T-helper 2 cell treated with Interferon-gamma antibody and Interleukin-4, amounts not matched to agents 5 μg/mL and 100 μg/mL, for 36 hours (primary cell): Measurements from ENCODE around the gene NAPEPLD.
"Not testable (repeated sequence)": the region's sequence is repeated elsewhere in the genome, so short reads cannot be mapped to it uniquely, and the experiment has no call there.

Experiments used
- DNase-seq: peaks from one replicate; pipeline ENCODE4 v3.0.0; 2021; ENCODE audit warnings: low spot score
- H3K27ac Mint-ChIP-seq: one replicate; pipeline ENCODE4 v1.8.0; 2021; ENCODE audit warnings: mild to moderate bottlenecking, mixed read lengths
- H3K27me3 Mint-ChIP-seq: one replicate; pipeline ENCODE4 v1.8.0; 2021; ENCODE audit warnings: low read depth, mixed read lengths
- H3K36me3 Mint-ChIP-seq: one replicate; pipeline ENCODE4 v1.8.0; 2021; ENCODE audit warnings: low read depth, mixed read lengths
- H3K4me1 Mint-ChIP-seq: one replicate; pipeline ENCODE4 v1.8.0; 2021; ENCODE audit warnings: low read depth, mixed read lengths
- H3K4me3 Mint-ChIP-seq: one replicate; pipeline ENCODE4 v1.8.0; 2022; ENCODE audit warnings: mild to moderate bottlenecking, moderate library complexity, mixed read lengths
- H3K9me3 Mint-ChIP-seq: one replicate; pipeline ENCODE4 v1.8.0; 2021; ENCODE audit warnings: mixed read lengths

Gene NAPEPLD

DNA sequence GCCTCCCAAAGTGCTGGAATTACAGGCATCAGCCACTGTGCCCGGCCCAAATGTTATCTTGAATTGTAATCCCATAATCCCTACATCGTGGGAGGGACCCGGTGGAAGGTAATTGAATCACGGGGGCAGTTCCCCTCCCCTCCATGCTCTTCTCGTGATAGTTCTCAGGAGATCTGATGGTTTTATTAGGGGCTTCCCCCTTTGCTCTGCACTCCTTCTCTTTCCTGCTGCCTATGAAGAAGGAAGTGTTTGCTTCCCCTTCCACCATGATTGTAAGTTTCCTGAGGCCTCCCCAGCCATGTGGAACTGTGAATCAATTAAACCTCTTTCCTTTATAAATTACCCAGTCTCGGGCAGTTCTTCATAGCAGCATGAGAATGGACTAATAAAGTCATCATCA is 70.7 kb downstream of the NAPEPLD start:
- not testable (repeated sequence) for DNase-seq, H3K27me3 Mint-ChIP-seq, H3K4me3 Mint-ChIP-seq, H3K36me3 Mint-ChIP-seq, H3K9me3 Mint-ChIP-seq, H3K27ac Mint-ChIP-seq
- H3K4me1 Mint-ChIP-seq = peaks cover 22% of the 10 kb centered on the region

DNA sequence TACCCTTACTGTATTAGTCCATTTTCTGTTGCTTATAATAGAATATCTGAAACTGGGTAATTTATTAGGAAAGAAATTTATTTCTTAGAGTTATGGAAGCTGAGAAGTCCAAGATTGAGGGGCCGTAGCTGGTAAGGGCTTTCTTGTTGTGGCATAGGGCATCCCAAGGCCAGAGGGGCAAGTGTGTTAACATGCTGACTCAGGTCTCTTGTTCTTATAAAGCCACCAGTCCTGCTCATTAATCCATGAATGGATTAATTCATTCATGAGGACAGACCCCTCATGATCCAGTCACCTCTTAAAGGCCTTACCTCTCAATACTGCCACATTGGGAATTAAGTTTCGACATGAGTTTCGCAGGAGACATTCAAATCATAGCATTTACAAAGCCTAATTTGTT is 71.6 kb downstream of the NAPEPLD start:
- Mint-ChIP-seq H3K4me1 (peaks cover 22% of the 10 kb centered on the region), H3K36me3 (peaks cover 8% of the 10 kb centered on the region), H3K27me3 (no peaks in the 10 kb centered on the region), H3K9me3 (no peaks in the 10 kb centered on the region), H3K27ac (no peak overlapping the region), H3K4me3 (no peak overlapping the region)
- no peak for DNase-seq

DNA sequence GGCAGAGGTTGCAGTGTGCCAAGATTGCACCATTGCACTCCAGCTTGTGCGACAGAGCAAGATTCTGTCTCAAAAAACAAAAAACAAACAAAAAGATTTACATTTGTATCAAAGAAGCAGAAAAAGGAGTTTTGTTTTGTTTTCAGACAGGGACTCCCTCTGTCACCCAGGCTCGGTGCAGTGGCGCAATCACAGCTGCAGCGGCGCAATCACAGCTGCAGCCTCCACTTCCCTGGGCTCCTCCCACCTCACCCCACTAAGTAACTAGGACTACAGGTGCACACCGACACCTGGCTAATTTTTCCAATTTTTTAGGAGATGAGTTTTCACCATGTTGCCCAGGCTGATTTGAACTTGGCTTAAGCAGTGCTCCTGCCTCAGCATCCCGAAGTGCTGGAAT is 72.1 kb downstream of the NAPEPLD start:
- no peak overlapping the region for H3K4me3 Mint-ChIP-seq
- no peak for DNase-seq
- H3K36me3 Mint-ChIP-seq = peaks cover 8% of the 10 kb centered on the region
- peaks cover 22% of the 10 kb centered on the region for H3K4me1 Mint-ChIP-seq
- H3K27me3 Mint-ChIP-seq = no peaks in the 10 kb centered on the region
- H3K27ac Mint-ChIP-seq = no peak overlapping the region
- no peaks in the 10 kb centered on the region for H3K9me3 Mint-ChIP-seq

DNA sequence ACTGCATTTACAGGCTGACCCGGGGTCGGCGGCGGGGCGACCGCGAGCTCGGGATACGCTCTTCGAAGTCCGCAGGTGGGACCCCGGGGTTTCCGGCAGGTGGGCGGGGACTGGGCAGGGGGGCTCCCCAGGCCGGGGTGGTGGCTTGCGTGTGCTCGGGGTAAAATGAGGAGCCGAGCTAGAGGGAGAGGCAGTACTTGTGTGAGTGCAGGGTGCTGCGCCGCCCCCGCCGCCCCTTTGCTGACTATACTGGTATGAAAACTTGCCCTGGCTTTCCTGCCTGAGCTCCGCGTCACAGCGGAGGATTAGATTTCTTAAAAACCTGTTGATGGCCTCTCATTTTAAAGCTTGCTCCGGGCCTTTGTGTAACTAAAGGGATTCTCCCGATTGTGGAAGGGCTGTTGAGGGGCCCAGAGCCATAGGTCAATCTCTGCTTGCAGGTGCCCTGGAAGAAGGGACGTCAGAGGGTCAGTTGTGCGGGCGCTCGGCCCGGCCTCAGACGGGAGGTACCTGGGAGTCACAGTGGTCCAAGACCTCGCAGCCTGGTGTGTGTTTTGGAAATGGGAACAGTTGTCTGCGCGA is 73.5 kb downstream of the NAPEPLD start:
- H3K36me3 Mint-ChIP-seq = peaks cover 8% of the 10 kb centered on the region
- no peaks in the 10 kb centered on the region for H3K27me3 Mint-ChIP-seq
- H3K4me3 Mint-ChIP-seq = peak overlapping the region; percentile 94
- DNase-seq = peak; percentile 78
- H3K4me1 Mint-ChIP-seq = peaks cover 22% of the 10 kb centered on the region
- H3K9me3 Mint-ChIP-seq = no peaks in the 10 kb centered on the region
- peak overlapping the region; percentile 89 for H3K27ac Mint-ChIP-seq

DNA sequence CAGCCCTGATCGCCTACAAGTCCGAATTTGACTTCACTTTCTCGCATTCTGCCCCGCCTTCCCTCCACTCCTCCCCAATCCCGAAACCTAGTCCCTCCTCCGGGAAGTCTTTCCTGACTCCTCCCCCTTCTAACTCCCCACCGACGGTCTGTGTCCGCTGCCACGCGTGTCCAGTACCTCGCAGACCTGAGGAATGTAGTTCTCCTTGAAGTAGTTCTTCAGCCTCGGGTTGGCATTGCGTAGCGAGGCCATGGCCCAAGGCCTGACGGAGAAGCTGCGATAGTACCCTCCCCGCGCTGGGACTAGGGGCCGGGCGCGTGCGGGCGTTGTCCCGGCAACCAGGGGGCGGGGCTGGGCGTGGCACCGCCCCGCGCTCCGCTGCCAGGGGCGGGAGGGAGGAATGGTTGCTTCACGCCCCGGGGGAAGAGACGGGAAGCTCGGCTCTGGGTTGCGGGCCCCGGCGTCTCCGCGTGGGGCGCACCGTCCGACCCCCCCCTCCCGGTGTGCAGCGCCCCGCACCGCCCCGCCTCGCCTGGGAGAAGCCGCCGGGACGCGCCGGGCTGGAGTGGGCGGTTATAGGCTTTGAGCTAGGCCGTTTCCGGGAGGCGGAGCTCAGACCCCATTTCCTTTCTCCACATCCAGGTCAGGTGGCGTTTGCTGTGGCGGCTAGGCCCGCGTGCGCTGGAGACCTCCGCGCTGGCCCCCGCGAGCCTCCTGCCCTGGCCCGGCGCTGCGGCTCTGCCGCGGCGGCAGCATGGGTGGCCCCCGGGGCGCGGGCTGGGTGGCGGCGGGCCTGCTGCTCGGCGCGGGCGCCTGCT is 74.2 kb downstream of the NAPEPLD start, which contains the start of the genes ARMC10 and FBXL13:
TSS of gene ARMC10 (plus strand) at position 622 of the 818 bp plus-strand sequence. CDS start at position 755, 133 bp downstream.
TSS of gene FBXL13 (minus strand) at position 278 of the 818 bp plus-strand sequence.
- Mint-ChIP-seq H3K4me3 (peak within 1 kb of the TSS; percentile 94), H3K27ac (peak within 1 kb of the TSS; percentile 89), H3K9me3 (no peaks in the 10 kb centered on the region), H3K4me1 (peaks cover 22% of the 10 kb centered on the region), H3K27me3 (no peaks in the 10 kb centered on the region), H3K36me3 (peaks cover 6% of the 10 kb centered on the region)
- DNase-seq = peak; percentile 89

DNA sequence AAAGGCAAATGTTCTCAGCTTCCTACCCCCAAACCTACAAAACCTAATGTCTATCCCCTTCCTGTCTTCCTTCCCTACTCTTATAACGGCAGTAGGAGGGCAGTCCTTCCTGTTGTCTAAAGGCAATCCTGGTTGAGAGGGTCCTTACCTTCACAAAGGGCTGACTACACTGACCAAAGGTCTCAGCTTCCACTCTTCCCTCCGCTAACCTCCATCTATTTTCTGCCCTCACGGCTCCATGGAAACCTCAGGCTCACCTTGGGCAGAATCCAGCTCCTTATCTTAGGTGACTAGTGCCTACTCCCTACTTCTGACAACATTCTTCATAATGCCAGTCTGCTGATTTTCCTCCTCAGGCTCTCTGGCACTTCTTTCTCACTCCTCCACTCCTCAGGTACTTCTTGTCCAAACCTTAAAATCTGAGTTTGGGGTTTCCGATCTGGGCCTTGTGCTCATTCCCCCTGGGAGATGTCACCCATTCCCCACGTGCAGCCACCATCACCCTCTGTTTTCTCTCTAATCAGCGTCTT is 74.8 kb downstream of the NAPEPLD start:
- no peaks in the 10 kb centered on the region for H3K9me3 Mint-ChIP-seq
- H3K36me3 Mint-ChIP-seq = peaks cover 4% of the 10 kb centered on the region
- DNase-seq = no peak
- H3K4me3 Mint-ChIP-seq = peak overlapping the region; percentile 94
- peak overlapping the region; percentile 86 for H3K27ac Mint-ChIP-seq
- H3K27me3 Mint-ChIP-seq = no peaks in the 10 kb centered on the region
- peaks cover 22% of the 10 kb centered on the region for H3K4me1 Mint-ChIP-seq

DNA sequence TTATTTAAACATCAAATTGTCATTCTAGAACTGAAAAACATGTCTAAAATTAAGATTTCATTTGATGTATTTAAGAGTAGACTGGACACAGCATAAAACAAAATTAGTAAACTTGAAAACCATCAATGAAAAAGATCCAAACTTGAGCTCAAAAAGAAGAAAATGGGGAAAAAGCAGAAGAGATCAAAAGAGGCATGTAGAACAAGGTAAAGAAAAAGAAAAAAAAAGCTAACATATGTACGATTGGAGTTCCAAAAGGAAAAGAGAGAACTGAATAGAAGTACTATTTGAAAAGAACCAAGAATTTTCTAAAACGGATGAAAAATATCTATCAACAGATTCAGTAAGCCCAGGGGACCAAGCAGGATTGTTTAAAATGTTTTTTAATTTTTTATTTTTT is 77.9 kb downstream of the NAPEPLD start:
- Mint-ChIP-seq H3K9me3 (no peaks in the 10 kb centered on the region), H3K27ac (no peak overlapping the region), H3K4me1 (peaks cover 15% of the 10 kb centered on the region), H3K27me3 (peaks cover 7% of the 10 kb centered on the region), H3K4me3 (no peak overlapping the region), H3K36me3 (no peaks in the 10 kb centered on the region)
- DNase-seq = no peak

DNA sequence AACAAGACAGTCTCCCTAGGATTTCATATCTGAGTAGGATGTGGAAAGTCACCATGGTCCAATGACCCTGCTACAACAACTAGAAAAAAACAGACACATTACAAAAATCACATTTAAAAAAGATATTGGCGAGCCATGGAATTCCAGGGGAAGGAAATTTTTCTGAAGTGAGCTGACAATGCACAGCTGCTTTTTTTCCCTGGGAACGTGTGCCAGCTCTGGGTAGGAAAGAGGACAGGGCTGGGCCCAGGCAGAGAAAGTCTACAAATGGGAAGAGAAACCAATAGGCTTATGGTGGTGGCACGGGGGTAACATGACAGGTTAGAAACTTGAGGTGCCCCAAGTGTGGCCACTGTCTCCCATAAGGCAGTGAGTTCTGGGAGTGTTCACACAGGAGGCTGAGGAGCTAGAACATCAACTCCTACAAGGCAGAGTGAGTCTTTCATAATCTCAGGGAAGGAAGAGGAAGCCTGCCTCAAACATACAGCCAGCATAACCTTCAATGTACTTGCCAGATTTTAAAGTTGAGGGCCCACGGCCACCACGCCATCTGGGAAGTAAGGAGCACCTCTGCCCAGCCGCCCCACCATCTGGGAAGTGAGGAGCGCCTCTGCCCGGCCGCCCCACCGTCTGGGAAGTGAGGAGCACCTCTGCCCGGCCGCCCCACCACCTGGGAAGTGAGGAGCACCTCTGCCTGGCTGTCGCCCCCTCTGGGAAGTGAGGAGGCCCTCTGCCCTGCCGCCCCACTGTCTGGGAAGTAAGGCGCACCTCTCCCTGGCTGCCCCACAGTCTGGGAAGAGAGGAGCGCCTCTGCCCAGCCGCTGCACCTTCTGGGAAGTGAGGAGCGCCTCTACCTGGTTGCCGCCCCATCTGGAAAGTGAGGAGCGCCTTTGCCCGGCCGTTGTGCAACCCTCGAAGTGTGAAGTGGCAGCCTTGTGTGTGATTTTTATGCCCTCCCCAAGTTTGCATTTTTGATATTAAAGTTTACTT is 80.2 kb downstream of the NAPEPLD start:
- no peaks in the 10 kb centered on the region for H3K9me3 Mint-ChIP-seq
- no peak overlapping the region for H3K4me3 Mint-ChIP-seq
- peaks cover under 1% of the 10 kb centered on the region for H3K4me1 Mint-ChIP-seq
- no peaks in the 10 kb centered on the region for H3K36me3 Mint-ChIP-seq
- no peak overlapping the region for H3K27ac Mint-ChIP-seq
- DNase-seq = no peak
- H3K27me3 Mint-ChIP-seq = peaks cover 7% of the 10 kb centered on the region

DNA sequence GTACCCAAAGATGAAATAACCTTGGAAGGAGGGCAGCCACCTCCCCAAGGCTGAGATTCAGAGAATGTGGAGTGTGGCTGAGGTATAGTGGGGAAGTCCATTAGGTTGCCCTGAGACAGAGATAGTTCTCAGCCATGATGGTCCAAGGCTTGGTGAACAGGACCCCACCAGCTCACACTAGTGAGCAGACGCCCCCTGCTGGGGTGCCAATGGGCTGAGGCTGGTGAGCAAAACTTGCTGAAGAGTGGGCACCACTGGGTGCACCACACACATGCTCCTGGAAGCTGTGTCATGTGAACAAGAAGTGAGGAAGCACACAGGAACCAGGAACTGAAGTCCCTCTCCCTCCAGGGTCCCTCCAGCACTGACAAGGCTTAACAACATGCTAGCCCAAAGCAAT is 83.2 kb downstream of the NAPEPLD start:
- no peak overlapping the region for H3K4me3 Mint-ChIP-seq
- DNase-seq = peak; percentile 29
- no peaks in the 10 kb centered on the region for H3K4me1 Mint-ChIP-seq
- no peaks in the 10 kb centered on the region for H3K36me3 Mint-ChIP-seq
- no peak overlapping the region for H3K27ac Mint-ChIP-seq
- H3K9me3 Mint-ChIP-seq = no peaks in the 10 kb centered on the region
- peaks cover 11% of the 10 kb centered on the region for H3K27me3 Mint-ChIP-seq

DNA sequence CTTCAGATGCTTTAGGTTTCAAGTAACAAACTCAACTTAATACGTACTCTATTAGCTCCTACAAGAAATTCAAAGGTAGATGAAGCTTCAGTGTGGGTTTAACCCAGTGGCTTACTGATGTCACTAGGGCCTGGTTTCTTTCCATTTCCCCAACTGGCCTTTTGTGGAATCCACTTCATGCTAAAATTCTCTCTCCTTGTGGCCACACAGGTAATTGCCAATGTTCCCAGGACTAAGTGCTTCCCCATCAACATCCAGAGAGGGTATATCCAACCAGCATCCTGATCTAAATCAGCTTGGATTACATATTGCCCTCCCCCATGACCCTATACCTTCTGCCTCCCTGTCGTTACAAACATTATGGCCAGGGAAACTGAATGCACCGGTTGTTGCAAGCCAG is 85.0 kb downstream of the NAPEPLD start:
- Mint-ChIP-seq H3K4me1 (no peaks in the 10 kb centered on the region), H3K27ac (no peak overlapping the region), H3K4me3 (no peak overlapping the region), H3K27me3 (peaks cover 11% of the 10 kb centered on the region), H3K36me3 (no peaks in the 10 kb centered on the region), H3K9me3 (no peaks in the 10 kb centered on the region)
- no peak for DNase-seq

DNA sequence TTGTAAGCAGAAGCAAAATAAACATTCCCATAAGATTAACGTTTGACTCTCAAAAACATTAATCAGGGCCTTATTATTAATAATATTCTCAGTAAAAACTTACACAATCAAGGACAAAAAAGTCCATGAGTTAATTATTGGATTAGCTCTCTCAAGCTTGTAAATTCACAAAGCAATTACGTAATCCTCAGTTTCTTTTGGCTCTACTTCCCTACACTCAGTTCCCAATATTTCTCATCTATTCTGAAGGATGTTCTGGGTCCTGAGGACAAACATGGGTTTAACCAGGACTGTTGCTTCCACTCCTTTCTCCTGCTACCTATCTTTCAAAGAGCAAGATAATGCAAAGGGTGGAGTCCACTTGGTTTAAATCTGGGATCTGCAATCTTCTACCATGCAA is 89.4 kb downstream of the NAPEPLD start:
- no peak overlapping the region for H3K4me3 Mint-ChIP-seq
- peaks cover 4% of the 10 kb centered on the region for H3K27me3 Mint-ChIP-seq
- no peak for DNase-seq
- no peak overlapping the region for H3K27ac Mint-ChIP-seq
- H3K4me1 Mint-ChIP-seq = no peaks in the 10 kb centered on the region
- no peaks in the 10 kb centered on the region for H3K36me3 Mint-ChIP-seq
- no peaks in the 10 kb centered on the region for H3K9me3 Mint-ChIP-seq

DNA sequence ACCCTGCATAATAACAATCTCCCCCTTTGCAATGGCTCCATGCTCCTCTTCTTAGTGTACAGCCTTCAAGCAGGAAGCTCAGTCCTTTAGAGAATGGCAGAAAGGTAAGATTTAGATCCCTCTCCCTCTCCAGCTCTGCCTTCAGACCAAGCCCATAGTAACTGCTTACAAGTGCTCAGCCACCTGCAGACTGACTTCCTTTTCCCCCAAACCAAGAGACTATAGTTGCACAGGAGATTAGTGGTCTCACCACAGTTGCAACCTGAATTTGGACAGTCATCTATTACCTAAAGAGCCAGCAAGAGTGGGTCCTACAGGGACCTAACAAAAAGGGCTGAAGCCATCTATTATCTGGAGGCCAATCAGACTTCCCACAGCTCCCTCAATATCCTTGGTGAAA is 90.8 kb downstream of the NAPEPLD start:
- DNase-seq = no peak
- Mint-ChIP-seq H3K9me3 (no peaks in the 10 kb centered on the region), H3K36me3 (no peaks in the 10 kb centered on the region), H3K4me3 (no peak overlapping the region), H3K27me3 (peaks cover 2% of the 10 kb centered on the region), H3K4me1 (no peaks in the 10 kb centered on the region), H3K27ac (no peak overlapping the region)

DNA sequence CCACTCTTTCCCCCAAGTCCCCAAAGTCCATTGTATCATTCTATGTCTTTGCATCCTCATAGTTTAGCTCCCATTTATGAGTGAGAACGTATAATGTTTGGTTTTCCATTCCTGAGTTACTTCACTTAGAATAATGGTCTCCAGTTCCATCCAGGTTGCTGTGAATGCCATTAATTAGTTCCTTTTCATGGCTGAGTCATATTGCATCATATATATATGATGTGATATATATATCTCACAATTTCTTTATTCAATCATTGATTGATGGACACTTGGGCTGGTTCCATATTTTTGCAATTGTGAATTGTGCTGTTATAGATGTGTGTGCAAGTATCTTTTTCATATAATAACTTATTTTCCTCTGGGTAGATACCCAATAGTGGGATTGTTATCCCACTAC is 92.9 kb downstream of the NAPEPLD start:
- H3K4me3 Mint-ChIP-seq, H3K4me1 Mint-ChIP-seq, DNase-seq, H3K36me3 Mint-ChIP-seq, H3K9me3 Mint-ChIP-seq, H3K27ac Mint-ChIP-seq, H3K27me3 Mint-ChIP-seq: not testable (repeated sequence)
